Panc1 (cell line): ENCODE results near the gene SLC17A2. TPM values are rescaled to one million over a fixed set of nuclear protein-coding genes. Genes with fewer than 3 reads are reported as not detected.

Experiments used
- ATAC-seq: fragments of 200-7000 bp; cut with Tn5 transposase; 2 replicates; pipeline ENCODE4 v1.9.1; 2020; ENCODE audit warnings: mild to moderate bottlenecking, moderate library complexity
- BruUV-seq: library from RNA; stranded (reverse); fragments of 400-500 nt; replicated peaks from 2 replicates; lab custom pipeline; 2021; lab: Mats Ljungman, UMichigan
- CTCF ChIA-PET: fragments of 300-600 bp; sonication (Branson Sonifier 250); formaldehyde crosslinking; loops from one replicate; lab custom pipeline; 2022; ENCODE audit warnings: antibody characterized with exemption; lab: Charles Lee
- POLR2A ChIA-PET: fragments of 300-600 bp; sonication (Branson Sonifier 250); formaldehyde crosslinking; loops from one replicate; lab custom pipeline; 2022; ENCODE audit warnings: antibody characterized with exemption; lab: Charles Lee
- DNase-seq: peaks from one replicate; pipeline ENCODE4 v3.0.0-alpha.2; 2010; ENCODE audit warnings: low read depth, low spot score
- H3K27ac ChIP-seq: 2 replicates; pipeline ENCODE4 v1.5.1; 2011; ENCODE audit warnings: mild to moderate bottlenecking, low read length, inconsistent platforms
- H3K27me3 ChIP-seq: fragments of 200-500 bp; sonication (Bioruptor generic); 2 replicates; pipeline ENCODE4 v1.6.0; 2014; ENCODE audit warnings: low read length, inconsistent platforms; ENCODE audit not compliant: control insufficient read depth, insufficient read depth
- H3K36me3 ChIP-seq: fragments of 200-500 bp; sonication (Bioruptor generic); 2 replicates; pipeline ENCODE4 v1.5.1; 2014; ENCODE audit warnings: inconsistent platforms, mild to moderate bottlenecking, low read length, moderate library complexity; ENCODE audit not compliant: control insufficient read depth, insufficient read depth
- H3K4me1 ChIP-seq: 2 replicates; pipeline ENCODE4 v1.5.1; 2011; ENCODE audit warnings: inconsistent platforms, mild to moderate bottlenecking, low read length, moderate library complexity; ENCODE audit not compliant: control insufficient read depth, insufficient read depth
- H3K4me3 ChIP-seq, 2 experiments: 2 replicates each; pipeline ENCODE4 v1.5.1; 2011 to 2012; ENCODE audit warnings: low read depth in 2 of 2, low read length in 2 of 2, mild to moderate bottlenecking in 2 of 2, inconsistent platforms in 1 of 2, moderate library complexity in 1 of 2
- H3K9me3 ChIP-seq: fragments of 200-500 bp; sonication (Bioruptor generic); 2 replicates; pipeline ENCODE4 v1.5.1; 2014; ENCODE audit warnings: low read depth, mild to moderate bottlenecking, inconsistent platforms, low read length, moderate library complexity; ENCODE audit not compliant: control insufficient read depth, insufficient read depth
- POLR2AphosphoS5 ChIP-seq: IDR thresholded peaks from 2 replicates; pipeline ENCODE4 v1.6.1; 2012; ENCODE audit warnings: mild to moderate bottlenecking, low read depth, low read length, moderate library complexity
- SIN3A ChIP-seq: IDR thresholded peaks from 2 replicates; pipeline ENCODE4 v1.6.1; 2012; ENCODE audit warnings: low read depth, mild to moderate bottlenecking, low read length, moderate library complexity, borderline replicate concordance; ENCODE audit not compliant: insufficient read depth
- TCF7L2 ChIP-seq: IDR thresholded peaks from 2 replicates; pipeline ENCODE4 v1.6.1; 2011; ENCODE audit warnings: mild to moderate bottlenecking, low read depth, low read length, inconsistent platforms
- in situ Hi-C: cut with HindIII; loops from 2 replicates; pipeline ENCODE4 v1.10.0; 2016; ENCODE audit warnings: low sequenced_read_pairs, low pct_unique_long_range_greater_than_20kb
- intact Hi-C: fragments of 100-400 bp; cut with micrococcal nuclease; formaldehyde crosslinking; loops from one replicate; pipeline ENCODE4 v1.10.0; 2022; ENCODE audit not compliant: unreplicated experiment
- total RNA-seq: library from RNA; stranded (reverse); gene quantifications from one replicate; pipeline ENCODE4 v1.2.1, GENCODE V29; 2021; ENCODE audit not compliant: unreplicated experiment
- TF ChIP-seq, protein P1 (sequence below): fragments of 450-650 bp; IDR thresholded peaks from 2 replicates; pipeline ENCODE4 v1.5.1; 2017; ENCODE audit warnings: mild to moderate bottlenecking
- TF ChIP-seq, protein P2 (sequence below), 2 experiments: IDR thresholded peaks; 2 replicates each; pipeline ENCODE4 v1.6.1; 2011 to 2012; ENCODE audit warnings: low read depth in 2 of 2, control low read depth in 1 of 2, low read length in 1 of 2, mild to moderate bottlenecking in 1 of 2, moderate library complexity in 1 of 2; ENCODE audit not compliant: insufficient read depth in 1 of 2

Gene SLC17A2
- total RNA-seq, 1 experiment from 2014 or later = not detected

DNA sequence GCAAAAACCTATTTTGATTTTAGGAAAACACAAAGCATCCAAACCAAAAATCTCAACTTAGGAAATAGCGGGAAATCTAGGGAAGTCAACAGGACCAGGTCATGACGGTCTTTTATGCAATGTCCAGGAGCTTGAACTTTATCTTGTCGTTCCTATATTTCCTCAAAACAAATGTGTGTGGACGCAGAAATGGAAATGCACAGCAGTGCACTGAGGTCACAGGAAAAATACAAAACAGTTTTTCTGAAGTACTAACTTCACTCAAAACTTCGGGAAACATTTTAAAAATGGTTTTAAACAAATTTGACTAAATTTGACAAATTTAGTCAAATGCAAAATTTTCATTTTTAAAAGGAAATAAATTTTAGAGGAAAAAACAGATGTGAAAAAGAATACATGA, 5.5 kb upstream of the SLC17A2 start:
- DNase-seq = no peak
- no peaks in the 10 kb centered on the region for H3K9me3 ChIP-seq
- no peak for ATAC-seq
- BruUV-seq = no TSS peak
- no peak overlapping the region for H3K4me3 ChIP-seq
- ChIA-PET CTCF (no interaction called here), POLR2A (no interaction called here)
- H3K4me1 ChIP-seq = no peaks in the 10 kb centered on the region
- no peaks in the 10 kb centered on the region for H3K36me3 ChIP-seq
- no peak for TF ChIP-seq POLR2AphosphoS5
- TF ChIP-seq, protein P1, sequence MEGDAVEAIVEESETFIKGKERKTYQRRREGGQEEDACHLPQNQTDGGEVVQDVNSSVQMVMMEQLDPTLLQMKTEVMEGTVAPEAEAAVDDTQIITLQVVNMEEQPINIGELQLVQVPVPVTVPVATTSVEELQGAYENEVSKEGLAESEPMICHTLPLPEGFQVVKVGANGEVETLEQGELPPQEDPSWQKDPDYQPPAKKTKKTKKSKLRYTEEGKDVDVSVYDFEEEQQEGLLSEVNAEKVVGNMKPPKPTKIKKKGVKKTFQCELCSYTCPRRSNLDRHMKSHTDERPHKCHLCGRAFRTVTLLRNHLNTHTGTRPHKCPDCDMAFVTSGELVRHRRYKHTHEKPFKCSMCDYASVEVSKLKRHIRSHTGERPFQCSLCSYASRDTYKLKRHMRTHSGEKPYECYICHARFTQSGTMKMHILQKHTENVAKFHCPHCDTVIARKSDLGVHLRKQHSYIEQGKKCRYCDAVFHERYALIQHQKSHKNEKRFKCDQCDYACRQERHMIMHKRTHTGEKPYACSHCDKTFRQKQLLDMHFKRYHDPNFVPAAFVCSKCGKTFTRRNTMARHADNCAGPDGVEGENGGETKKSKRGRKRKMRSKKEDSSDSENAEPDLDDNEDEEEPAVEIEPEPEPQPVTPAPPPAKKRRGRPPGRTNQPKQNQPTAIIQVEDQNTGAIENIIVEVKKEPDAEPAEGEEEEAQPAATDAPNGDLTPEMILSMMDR = no peak
- TF ChIP-seq SIN3A = no peak
- TF ChIP-seq, protein P2, sequence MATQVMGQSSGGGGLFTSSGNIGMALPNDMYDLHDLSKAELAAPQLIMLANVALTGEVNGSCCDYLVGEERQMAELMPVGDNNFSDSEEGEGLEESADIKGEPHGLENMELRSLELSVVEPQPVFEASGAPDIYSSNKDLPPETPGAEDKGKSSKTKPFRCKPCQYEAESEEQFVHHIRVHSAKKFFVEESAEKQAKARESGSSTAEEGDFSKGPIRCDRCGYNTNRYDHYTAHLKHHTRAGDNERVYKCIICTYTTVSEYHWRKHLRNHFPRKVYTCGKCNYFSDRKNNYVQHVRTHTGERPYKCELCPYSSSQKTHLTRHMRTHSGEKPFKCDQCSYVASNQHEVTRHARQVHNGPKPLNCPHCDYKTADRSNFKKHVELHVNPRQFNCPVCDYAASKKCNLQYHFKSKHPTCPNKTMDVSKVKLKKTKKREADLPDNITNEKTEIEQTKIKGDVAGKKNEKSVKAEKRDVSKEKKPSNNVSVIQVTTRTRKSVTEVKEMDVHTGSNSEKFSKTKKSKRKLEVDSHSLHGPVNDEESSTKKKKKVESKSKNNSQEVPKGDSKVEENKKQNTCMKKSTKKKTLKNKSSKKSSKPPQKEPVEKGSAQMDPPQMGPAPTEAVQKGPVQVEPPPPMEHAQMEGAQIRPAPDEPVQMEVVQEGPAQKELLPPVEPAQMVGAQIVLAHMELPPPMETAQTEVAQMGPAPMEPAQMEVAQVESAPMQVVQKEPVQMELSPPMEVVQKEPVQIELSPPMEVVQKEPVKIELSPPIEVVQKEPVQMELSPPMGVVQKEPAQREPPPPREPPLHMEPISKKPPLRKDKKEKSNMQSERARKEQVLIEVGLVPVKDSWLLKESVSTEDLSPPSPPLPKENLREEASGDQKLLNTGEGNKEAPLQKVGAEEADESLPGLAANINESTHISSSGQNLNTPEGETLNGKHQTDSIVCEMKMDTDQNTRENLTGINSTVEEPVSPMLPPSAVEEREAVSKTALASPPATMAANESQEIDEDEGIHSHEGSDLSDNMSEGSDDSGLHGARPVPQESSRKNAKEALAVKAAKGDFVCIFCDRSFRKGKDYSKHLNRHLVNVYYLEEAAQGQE (IDR thresholded peaks at IDR 0.05; ENCODE audit: insufficient read depth in 1 of 2, low read depth in 2 of 2, low read length in 1 of 2) = no peak
- TF ChIP-seq TCF7L2 = no peak
- intact Hi-C loops = no loop called here
- H3K27ac ChIP-seq = no peak overlapping the region
- in situ Hi-C loops = no loop called here
- H3K27me3 ChIP-seq = peaks cover 13% of the 10 kb centered on the region; the same call in 1 of the 2 replicates

DNA sequence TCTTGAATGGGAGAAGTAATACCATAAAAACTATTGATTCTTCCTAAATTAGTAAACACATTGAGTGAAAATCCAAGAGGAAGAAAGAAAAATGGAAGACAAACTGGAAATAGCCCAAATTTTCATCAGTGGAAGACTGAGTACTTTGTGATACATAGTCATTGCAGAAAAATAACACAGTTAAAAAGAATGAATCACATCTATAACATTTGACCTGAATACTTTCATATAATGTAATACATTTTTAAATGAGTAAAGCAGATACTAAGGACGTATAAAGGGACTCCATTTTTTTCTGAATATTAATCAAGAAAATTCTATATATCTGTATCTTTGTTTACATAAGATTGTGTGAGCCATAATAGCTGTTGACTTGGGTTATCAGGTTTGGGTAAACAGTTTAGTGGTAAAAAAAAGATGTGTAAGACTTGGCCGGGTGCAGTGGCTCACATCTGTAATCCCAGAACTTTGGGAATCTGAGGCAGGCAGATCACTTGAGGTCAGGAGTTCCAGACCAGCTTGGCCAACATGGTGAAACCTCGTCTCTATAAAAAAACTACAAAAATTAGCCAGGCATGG, 4.3 kb upstream of the SLC17A2 start:
- H3K4me1 ChIP-seq = no peaks in the 10 kb centered on the region
- TF ChIP-seq, protein P2 (IDR thresholded peaks at IDR 0.05; ENCODE audit: insufficient read depth in 1 of 2, low read depth in 2 of 2, low read length in 1 of 2) = no peak
- TF ChIP-seq, protein P1 = no peak
- TF ChIP-seq SIN3A = no peak
- TF ChIP-seq TCF7L2 = no peak
- TF ChIP-seq POLR2AphosphoS5 = no peak
- H3K4me3 ChIP-seq = no peak overlapping the region
- no peak overlapping the region for H3K27ac ChIP-seq
- BruUV-seq = no TSS peak
- ChIA-PET CTCF (no interaction called here), POLR2A (no interaction called here)
- peaks cover 13% of the 10 kb centered on the region; the same call in 1 of the 2 replicates for H3K27me3 ChIP-seq
- DNase-seq = no peak
- H3K9me3 ChIP-seq = no peaks in the 10 kb centered on the region
- ATAC-seq = no peak
- intact Hi-C loops = no loop called here
- in situ Hi-C loops = no loop called here
- no peaks in the 10 kb centered on the region for H3K36me3 ChIP-seq
